ENCODE results near the gene TBX4.
"Not testable (repeated sequence)": the region's sequence is repeated elsewhere in the genome, so short reads cannot be mapped to it uniquely, and the experiment has no call there.

The TBX4 gene

DNA sequence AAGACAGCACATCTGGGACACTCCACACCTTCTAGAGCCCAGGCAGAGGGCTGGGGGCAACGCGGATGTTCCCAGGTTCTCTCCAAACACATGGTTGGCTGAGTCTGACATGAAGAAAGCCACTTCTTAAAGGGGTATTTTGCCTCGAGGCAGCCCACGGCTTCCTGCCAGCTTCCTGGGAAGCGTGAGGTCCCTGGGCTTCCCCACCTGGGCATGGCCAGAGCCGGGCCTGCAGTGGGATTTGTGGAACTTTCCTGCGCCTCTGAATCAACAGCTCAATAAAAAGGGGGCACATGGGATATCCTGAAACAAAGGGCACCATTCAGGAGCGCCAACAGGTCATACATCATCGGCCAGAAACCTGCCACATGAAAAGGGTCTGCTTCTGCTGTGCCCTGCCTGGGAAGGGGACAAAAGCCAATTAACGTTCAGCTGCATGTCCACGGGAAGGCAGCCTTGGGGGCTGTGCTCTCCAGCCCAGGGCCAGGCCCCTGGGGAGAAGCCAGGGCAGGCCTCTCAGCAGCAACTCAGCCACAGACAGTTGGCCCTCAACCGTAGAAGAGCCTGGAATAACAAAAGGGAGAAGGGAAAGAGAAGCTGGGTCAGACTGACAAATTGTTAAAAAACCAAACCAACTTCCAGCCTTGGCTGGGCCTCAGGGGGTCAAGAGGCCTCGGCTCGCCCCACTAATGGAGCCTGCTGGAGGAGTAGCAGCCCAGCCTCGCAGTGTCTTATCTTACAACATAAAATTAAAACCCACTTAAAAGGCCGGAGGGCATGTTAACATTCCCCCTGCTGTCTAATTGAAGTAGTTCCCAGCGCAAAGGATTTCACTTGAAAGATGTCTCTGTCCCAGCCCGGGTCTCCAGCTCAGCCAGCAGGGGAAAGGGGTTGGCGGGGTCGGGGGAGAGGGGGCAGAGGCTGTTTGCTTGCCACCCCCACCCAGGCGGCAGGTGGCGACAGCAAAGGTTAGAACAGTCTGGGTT, 34.2 kb downstream of the TBX4 start:
- no peak for DNase-seq

DNA sequence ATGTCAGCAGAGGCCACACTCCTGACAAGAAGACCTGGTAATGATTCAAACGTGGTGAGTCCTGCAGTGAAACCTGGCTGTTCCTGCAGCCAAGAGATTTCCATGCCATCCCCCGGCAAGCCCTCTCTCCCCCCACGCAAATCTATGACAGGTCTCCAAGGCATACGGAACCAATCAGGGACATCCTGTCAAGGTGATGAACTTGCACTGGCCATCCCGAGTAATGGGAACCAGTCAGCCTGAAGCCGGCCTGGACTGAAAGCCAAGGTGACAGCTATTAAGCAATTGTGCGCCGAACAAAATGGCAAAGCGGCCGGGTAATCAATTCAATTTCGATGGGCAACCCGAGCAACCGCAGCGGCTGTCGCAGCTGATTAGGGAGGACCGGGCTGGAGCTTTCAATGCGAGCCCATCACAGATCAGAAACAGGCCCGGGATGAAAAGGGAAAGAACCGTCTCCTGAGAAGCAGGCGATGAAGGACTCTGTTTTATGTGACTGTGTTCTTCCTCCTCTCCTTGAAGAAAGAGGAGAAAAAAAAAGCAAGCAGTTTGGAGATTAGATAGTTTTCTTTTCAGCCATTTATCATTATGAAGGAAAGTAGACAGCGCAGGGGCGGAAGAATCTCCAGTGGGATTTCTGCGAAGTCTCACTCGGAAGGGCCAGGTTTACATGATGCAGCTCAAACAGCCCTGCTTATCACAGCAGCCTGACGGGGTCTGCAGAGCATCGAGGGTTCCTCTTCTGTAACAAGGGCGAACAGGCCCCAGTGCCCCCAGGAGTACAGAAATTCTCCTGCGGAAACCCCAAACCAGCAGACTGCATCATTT, 35.2 kb downstream of the TBX4 start:
- no peak for DNase-seq

DNA sequence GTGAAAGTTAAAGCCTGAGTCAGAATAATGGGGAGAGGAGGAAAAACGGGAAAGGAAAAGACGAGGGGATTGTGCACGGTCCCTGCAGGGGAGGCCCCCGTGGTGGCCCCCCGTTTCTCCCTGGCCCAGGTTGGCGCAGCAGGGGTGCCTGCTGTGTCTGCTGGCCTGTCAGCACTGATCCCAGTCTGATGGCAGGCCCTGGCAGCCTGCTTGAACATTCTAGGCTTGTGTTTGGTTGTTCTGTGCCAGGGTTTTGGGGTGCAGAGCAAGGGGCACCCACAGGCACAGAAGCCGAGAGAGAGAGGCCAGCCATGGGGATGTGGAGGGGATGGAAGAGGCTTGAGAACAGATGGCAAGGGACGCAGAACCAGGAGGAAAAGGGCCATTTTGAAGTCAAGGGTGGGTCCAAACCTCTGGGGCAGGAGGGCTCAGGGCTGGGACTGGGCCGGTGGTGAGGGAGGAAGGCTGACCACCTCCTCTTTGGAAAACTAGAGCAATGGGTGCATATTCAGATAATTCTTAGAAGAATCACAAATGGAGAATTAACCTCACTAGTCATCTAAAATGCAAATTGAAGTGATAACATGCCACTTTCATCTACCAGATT, 35.9 kb downstream of the TBX4 start:
- no peak for DNase-seq

DNA sequence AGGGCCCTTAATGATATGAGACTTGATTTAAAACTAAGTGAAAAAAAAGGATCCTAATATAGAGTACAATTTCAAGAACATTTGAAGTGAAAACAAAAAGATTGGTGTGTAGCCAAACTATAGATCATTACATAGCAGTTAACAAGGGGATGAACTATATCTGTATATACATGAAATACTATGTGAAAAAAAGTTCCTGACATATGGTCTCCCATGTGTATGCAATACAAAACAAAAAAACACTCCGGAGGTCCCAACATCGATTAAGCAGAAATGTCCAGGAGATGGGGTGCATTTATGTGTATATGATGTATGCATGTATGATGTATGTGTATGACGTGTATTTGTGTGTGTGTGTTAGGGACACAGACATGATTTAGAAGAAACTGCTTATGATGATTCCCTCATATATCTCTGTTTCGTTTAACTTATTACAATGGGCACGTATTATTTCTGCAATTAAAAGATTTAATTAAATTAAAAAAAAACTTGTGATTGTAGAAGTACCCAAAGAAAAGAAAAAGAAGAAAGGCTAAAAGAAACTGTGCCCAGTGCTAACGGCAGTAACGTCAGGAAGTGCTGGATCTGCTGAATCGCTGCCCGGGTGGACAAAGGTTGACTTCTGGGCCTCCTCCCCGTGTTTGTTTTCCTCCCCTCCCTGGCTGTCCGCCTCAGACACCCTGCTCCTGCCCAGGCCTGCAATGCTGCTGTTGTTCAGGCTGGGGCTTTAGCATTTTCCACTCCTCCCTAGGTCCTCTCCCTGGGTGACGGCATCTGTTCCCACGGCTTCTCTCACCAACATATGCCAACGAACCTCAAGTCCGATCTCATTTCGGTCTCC, 36.9 kb downstream of the TBX4 start:
- DNase-seq, result no peak

DNA sequence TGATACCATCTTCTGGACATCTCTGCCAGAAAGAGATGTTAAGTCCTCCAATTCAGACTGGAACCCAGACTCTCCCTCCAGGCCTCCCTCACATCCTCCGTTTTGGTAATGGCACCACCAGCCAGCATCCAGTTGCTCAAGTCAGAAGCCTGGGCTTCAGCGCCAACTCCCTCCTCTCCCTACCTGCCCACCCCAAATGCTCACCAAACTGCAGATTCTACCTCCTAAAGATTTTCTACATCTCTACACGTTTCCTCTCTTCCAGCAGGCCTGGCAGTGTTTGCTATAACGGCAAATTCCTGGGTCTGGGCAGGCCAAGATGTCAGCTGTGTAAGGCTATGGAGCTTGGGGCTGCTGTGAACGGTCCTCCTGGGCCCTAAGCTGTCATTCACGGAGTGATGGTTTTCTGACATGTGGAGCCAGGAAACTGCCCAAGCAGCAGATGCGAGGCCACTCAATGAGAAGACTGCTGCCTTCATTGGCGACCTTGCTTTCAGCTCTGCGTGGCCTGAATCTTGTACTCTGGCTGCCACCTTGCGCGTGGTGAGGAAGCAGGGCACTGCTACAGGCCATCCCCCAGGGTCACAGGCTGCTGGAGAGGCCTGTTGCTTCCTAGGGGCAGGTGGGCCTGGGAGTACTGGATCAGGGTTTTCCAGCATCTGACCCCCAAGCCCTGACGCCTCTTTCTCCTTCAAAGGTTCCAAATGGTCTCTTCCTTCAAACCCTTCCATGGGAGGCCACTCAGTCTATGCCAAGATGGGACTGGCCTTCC, 37.7 kb downstream of the TBX4 start:
- DNase-seq, result no peak

DNA sequence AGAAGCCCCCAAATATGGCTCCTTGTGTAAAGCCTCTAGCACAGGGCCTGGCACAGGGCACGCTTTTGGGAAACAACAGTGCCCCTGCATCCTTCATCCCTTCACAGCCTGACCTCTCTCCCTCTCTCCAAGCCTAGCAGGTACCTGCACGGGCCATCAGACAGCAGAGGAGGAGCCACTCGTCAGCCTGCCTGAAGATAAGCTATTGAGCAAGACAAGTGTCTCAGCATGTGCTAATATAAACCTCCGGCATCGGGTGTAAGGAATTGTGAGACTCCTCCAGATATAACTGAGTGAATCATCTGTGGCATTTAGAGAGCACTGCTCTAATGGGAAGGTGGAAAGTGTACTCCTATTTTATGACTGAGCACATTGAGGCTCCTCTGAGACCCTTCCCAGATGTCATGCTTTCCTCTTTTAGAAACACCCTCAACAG, 38.3 kb downstream of the TBX4 start:
- DNase-seq, result no peak

DNA sequence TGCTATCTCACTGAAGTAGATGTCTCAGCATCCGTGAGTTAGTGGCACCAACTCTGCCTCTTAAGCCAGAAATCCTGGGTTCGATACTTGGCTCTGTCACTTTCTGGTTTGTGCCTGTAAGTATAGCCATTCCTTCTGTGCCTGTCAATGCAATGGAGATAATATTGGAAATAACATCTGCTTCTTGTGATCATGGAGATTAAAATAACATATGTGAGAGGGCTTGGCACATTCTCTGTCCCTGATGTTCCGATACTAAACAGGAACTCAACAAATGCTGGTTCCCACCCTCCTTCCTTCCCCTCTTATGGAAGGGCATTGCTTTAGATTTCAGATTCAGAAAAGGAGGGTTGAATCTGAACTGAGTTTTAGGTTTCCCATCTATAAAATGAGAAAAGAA, 39.8 kb downstream of the TBX4 start:
- DNase-seq, result no peak

DNA sequence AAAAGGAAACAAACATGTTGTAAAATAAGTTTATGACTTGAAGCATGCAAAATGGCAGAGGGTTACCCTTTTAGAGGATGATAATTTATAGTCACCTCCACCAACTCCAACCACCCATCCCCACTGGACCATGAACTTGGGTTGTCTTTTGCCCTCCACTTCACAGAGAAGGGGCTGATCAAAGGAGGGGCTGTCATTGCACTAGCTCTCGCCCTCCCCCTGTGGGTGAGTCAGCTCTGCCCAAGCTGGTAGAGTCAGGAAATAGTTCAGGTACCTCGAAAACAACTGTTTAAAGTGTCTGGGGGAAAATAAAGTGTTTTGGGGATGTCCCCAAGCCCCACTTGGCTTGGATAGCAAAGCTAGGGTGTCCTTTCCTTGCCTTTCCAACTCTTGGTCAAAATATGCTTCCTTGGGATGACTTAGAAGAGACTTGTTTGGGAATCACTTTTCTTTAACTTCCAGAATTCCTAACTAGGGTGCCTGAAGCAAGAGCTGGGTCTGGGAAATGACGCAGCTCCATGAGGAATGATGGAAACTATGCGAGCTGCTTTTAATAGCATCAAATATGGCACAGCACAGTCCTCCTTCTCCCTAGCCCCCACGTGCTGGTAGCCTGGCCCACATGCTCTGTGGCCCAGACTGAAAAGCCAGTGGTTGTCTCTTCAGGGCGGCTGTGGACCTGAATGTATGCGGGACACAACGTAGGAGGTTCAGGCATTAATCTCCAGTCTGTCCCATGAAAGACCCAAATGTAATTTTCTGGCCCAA, 40.7 kb downstream of the TBX4 start:
- no peak for DNase-seq

DNA sequence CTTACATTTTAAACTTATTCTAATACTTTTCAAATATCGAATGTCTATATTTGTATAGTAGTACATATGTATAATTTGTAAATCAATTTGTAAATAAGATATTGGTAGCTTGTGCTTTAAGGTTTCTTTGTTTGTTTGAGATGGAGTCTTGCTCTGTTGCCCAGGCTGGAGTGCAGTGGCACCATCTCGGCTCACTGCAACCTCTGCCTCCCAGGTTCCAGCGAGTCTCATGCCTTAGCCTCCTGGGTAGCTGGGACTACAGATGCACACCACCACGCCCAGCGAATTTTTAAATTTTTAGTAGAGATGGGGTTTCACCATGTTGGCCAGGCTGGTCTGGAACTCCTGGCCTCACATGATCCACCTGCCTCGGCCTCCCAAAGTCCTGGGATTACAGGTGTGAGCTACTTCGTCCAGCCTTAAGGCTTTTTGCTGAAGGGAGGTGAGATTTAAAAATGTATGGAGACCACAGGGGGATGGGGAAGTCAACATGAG, 41.7 kb downstream of the TBX4 start:
- not testable (repeated sequence) for DNase-seq

DNA sequence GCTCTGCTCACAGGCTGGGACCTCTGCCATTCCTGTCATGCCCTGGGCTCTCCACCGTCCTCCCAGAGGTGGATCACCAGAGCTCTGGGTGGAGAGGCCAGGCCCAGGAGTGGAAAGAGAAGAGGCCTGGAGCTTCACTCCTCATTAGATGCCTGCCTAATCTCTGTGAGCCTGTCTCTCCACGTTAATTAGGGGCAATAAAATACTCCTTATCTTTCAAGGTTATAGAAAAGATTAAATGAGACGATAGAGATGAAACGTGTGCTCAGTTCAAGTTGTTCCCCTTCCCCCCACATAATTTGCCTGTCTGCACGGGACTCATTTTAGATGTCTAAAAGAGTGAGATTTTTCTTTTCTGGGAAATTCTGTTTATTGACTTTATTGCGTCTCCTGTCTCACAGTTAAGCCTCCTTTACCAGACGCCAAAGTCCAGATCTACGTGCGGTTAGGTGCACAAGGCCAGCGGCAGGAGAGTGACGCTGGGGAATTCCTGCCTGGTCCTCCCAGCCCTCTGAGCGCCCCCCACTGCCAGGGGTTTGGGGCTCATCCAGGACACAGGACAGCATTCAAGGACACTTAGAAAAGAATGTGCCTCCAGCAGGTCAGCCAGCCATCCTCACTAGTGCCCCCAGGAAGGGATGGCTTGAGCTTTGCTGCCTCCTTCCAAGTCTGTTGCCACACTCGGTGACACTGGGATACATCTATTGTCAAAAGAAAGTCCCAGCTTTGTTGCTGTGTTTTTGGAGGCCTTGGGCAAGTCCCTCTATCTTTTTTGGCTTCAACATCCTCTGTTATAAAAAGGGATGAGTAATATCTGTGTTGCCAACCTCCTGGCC, 42.3 kb downstream of the TBX4 start:
- no peak for DNase-seq

DNA sequence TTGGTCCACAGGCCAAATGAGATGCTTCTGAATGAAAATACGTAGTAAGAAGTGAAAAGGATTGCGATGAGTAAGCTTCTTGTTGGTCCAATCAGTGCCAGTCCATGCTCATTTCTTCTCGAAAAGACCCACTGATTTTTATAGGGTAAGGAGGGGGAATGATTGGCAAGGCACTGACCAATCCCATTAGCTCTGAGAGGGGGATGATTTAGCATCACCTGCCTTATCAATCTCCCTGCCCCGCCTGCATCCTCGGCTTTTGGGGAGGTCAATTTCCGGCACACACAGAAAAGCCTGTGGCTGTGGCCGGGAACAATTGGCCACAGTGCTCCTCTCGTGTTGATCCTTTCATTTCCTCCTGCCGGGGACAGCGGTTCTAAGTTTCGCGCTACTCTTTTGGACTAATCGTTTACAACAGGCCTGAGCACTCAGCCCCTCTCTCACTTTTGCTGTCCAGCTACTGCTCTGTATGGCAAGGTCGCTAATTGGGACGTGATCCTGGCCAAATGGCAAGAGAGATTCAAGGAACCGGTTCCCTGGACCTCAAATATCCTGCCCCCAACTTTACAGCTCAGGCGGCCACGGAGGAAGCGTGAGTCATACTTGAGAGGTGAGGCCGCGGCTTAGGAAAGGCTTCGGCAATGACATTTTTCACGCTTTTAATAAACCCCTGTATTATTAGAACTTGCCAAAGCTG, 43.1 kb downstream of the TBX4 start:
- no peak for DNase-seq

DNA sequence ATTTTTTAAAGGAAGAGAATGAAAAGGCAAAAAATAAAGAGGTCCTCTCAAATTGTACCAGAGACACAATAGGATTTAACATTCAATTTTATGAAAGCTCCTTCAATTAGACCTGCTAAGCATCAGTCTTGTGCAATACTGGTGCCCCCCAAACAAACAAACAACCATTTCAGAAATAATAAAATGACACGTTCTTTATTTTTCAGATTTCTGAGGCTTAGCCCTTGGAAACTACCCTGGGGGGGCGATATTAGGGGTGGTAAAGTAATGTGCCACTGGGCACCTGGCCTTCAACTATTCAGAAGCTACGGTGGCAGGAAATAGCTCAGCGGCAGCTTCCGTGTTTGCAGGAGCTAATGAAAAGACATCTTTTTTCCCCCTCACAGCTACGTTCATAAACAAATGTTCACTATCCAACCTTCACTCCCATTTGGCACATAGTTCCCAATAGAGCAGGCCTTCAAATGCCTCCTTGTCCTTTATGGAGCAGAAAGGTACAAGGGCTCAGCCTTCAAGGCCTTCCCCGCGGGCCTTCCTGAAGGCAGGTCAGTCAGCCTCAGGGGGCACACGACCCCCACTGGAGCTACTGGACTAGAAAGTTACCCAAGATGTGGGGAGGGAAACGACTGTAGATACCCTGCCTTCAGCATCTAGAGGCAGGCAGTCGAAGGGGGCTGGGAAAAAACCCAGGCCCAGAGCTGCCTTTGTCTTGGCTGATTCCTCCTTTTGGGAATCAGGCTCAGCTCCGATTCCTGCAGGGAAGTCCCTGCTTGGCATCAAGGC, 44.1 kb downstream of the TBX4 start:
- DNase-seq, result no peak

DNA sequence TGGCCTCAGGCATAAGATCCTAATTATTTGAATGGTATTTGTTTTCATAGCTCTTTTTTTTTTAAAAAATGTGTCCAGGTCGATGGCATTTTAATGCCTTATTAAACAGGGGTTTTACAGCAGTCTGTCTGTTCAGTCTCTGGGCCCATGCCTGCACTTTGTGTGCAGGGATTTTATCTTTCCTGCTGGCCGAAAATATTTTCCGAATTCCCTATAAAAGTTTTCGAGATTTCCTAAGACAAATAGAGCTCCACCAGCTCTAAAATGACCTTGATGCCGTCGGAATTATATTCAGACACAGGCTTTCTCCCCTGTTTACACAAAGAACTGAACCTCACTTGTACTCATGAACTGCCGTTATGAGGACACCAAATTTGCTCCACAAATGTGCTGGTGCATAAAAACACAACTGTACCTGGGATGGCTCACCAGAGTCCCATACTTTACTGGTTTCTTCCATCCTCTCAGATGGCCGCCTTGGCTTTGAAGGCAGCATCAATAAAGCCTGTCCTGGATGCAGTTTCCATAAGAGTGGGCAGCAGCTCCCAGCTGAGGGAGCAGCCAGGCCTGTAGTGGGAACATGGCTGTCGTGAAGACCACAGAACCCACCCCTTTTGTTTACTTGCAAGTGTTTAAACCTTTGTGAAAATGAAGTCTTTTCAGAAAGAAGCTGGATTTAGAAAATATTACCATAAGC, 44.9 kb downstream of the TBX4 start:
- DNase-seq, result no peak

DNA sequence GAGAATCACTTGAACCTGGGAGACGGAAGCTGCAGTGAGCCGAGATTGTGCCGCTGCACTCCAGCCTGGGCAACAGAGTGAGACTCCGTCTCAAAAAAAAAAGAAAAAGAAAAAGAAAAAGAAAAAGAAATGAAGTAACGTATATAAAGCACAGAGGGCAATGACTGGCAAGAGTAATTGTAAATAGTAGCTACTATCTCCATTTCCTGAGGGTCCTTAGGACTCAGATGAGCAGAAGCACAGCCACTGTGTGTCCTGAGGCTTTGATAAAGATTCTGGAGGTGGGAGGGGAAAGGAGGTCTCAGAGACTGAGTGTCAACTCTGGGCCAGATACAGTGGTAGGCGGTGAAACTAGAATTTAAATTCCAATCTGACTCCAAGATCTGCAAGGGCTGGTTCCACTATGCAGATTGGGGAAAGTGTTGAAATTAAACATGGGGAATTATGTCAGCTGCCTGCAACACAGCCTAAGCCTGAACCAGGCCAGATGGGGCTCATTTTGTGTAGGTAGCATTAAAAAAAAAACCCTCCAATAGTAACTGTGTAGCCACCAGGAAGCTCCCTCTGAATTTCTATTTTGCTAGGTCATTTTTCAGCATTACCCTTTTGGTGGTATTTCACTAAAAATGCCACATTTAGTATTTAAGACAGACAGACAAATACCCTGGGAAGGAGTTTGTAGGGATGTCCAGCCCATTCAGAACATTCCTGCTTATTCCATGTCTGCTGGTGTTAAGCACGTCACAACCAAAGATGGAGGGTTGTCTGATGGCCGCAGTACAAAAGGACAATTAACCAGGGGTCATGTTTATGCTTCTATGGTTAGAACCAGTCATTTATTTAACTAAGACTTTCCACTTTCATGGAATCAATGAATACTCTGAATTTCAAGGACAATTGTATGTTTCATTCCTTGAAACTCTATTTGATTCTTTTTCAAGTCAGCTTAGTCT, 46.1 kb downstream of the TBX4 start:
- DNase-seq, result no peak

DNA sequence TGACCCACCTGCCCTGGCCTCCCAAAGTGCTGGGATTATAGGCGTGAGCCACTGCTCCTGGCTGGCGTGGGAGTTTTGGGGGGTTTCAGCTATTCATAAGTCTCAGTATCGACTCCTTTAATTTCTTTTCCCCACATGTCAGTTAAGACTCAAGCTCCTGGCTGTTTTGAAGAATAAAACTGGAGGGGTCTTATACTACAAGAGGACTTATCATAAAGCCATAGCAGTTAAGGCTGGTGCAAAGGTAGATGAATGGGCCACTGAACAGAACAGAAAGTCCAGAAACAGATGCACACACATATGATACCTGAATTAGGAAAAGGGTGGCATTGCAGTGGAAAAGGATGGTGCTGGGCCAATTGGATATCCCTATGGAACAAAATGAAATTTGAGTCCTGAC, 47.4 kb downstream of the TBX4 start:
- no peak for DNase-seq

DNA sequence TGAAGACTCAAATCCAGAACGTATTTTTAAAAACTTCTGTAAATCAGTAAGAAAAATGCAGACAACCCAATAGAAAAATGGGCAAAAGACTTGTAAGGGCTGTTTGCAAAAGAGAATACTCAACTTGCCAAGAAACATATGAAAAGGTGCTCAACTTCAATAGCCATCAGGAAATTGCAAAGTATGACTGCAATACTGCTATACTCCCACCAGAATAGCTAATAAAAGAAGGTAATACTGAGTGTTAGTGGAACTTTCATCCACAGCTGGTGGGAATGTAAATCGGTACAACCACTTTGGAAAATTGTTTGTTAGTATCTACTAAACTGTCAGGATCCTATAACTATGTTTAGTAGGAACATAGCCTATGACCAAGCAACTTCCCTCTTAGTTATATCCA, 48.1 kb downstream of the TBX4 start:
- no peak for DNase-seq

Measured in stimulated activated CD8-positive, alpha-beta memory T cell treated with anti-CD3 and anti-CD28 coated beads, Interleukin-4, amount 100 ng/mL, for 48 hours (primary cell).